OCI-LY1 (cell line): ENCODE data around the gene SMPD3.

Experiments
- H2AFZ ChIP-seq: fragments of 200-600 bp; sonication (generic), shearing (Covaris generic); 2 replicates; pipeline ENCODE4 v1.6.0; 2014; ENCODE audit warnings: antibody characterized with exemption, mild to moderate bottlenecking, low read length
- H3F3A ChIP-seq: fragments of 200-600 bp; sonication (generic), shearing (Covaris generic); 2 replicates; pipeline ENCODE4 v1.6.0; 2014; ENCODE audit warnings: mild to moderate bottlenecking, antibody characterized with exemption, low read length, moderate library complexity; ENCODE audit not compliant: insufficient read depth
- H3K27ac ChIP-seq: fragments of 200-600 bp; sonication (generic); 2 replicates; pipeline ENCODE4 v1.5.1; 2014; ENCODE audit warnings: low read length, mixed run types, mild to moderate bottlenecking, low read depth; ENCODE audit not compliant: poor library complexity, severe bottlenecking
- H3K27me3 ChIP-seq: fragments of 200-600 bp; sonication (generic); 2 replicates; pipeline ENCODE4 v1.6.0; 2014; ENCODE audit warnings: antibody characterized with exemption, mild to moderate bottlenecking, low read length, moderate library complexity; ENCODE audit not compliant: insufficient read depth
- H3K36me3 ChIP-seq: fragments of 200-600 bp; sonication (generic); 2 replicates; pipeline ENCODE4 v1.6.1; 2014; ENCODE audit warnings: mild to moderate bottlenecking, antibody characterized with exemption, low read length, moderate library complexity, mixed read lengths; ENCODE audit not compliant: insufficient read depth
- H3K4me1 ChIP-seq: fragments of 200-600 bp; sonication (generic); 2 replicates; pipeline ENCODE4 v1.5.1; 2014; ENCODE audit warnings: mild to moderate bottlenecking, low read length, moderate library complexity; ENCODE audit not compliant: insufficient read depth, severe bottlenecking
- H3K4me2 ChIP-seq: fragments of 200-600 bp; sonication (generic), shearing (Covaris generic); 2 replicates; pipeline ENCODE4 v1.6.1; 2014; ENCODE audit warnings: low read length
- H3K4me3 ChIP-seq: fragments of 200-600 bp; sonication (generic); 2 replicates; pipeline ENCODE4 v1.5.1; 2014; ENCODE audit warnings: low read length, low read depth, mild to moderate bottlenecking, mixed read lengths; ENCODE audit not compliant: poor library complexity, severe bottlenecking
- H3K79me2 ChIP-seq: fragments of 200-600 bp; shearing (Covaris generic); 2 replicates; pipeline ENCODE4 v1.6.1; 2016; ENCODE audit warnings: mixed run types, low read length, mixed read lengths; ENCODE audit not compliant: insufficient read depth
- H3K9ac ChIP-seq: fragments of 200-600 bp; sonication (generic), shearing (Covaris generic); 2 replicates; pipeline ENCODE4 v1.6.1; 2014; ENCODE audit warnings: mild to moderate bottlenecking, low read length, mixed read lengths
- H3K9me2 ChIP-seq: fragments of 200-600 bp; sonication (generic), shearing (Covaris generic); 2 replicates; pipeline ENCODE4 v1.6.1; 2014; ENCODE audit warnings: low read depth, mild to moderate bottlenecking, low read length, mixed read lengths
- H3K9me3 ChIP-seq: fragments of 200-600 bp; shearing (Covaris generic); 2 replicates; pipeline ENCODE4 v1.6.1; 2014; ENCODE audit warnings: low read length, mixed read lengths
- H4K20me1 ChIP-seq: fragments of 200-600 bp; sonication (generic), shearing (Covaris generic); 2 replicates; pipeline ENCODE4 v1.6.0; 2016; ENCODE audit warnings: mild to moderate bottlenecking, low read length; ENCODE audit not compliant: insufficient read depth
- CTCF ChIP-seq: fragments of 200-600 bp; sonication (generic), shearing (Covaris generic); IDR thresholded peaks from 2 replicates; pipeline ENCODE4 v1.5.1; 2017; ENCODE audit warnings: mild to moderate bottlenecking, antibody characterized with exemption, low read length, moderate library complexity, mixed read lengths
- EZH2 ChIP-seq: fragments of 200-600 bp; sonication (generic), shearing (Covaris generic); IDR thresholded peaks from 2 replicates; pipeline ENCODE4 v1.8.0; 2017; ENCODE audit warnings: borderline replicate concordance, mixed run types, mild to moderate bottlenecking, antibody characterized with exemption, low read length, moderate library complexity, mixed read lengths

The SMPD3 gene

GRCh38 chr16:68432701-68433100, 15.6 kb downstream of the SMPD3 start:
- Histone ChIP-seq H3K4me2 (no peak overlapping the region), H3K9me3 (peaks cover 8% of the 10 kb centered on the region; the same call in 1 of the 2 replicates), H3K27me3 (no peaks in the 10 kb centered on the region; the same call in 1 of the 2 replicates), H3K79me2 (no peaks in the 10 kb centered on the region), H2AFZ (no peak overlapping the region), H3K4me3 (no peak overlapping the region), H3K9me2 (no peaks in the 10 kb centered on the region), H4K20me1 (no peaks in the 10 kb centered on the region), H3K36me3 (no peaks in the 10 kb centered on the region; the same call in 1 of the 2 replicates), H3K27ac (no peak overlapping the region), H3K4me1 (no peaks in the 10 kb centered on the region), H3F3A (no peaks in the 10 kb centered on the region), H3K9ac (no peak overlapping the region)
- TF ChIP-seq EZH2, result no peak

- H3K9me3 ChIP-seq, result no peaks in the 10 kb centered on the region
- H3F3A ChIP-seq, result no peaks in the 10 kb centered on the region
- H4K20me1 ChIP-seq, result no peaks in the 10 kb centered on the region
- no peak overlapping the region for H2AFZ ChIP-seq
- H3K4me1 ChIP-seq, result no peaks in the 10 kb centered on the region
- no peaks in the 10 kb centered on the region for H3K79me2 ChIP-seq
- H3K4me2 ChIP-seq, result no peak overlapping the region
- H3K9me2 ChIP-seq, result no peaks in the 10 kb centered on the region
- H3K9ac ChIP-seq, result no peak overlapping the region
- no peak for TF ChIP-seq CTCF
- no peak for TF ChIP-seq EZH2
- H3K27me3 ChIP-seq, result no peaks in the 10 kb centered on the region
- no peaks in the 10 kb centered on the region for H3K36me3 ChIP-seq
- H3K27ac ChIP-seq, result no peak overlapping the region
- no peak overlapping the region for H3K4me3 ChIP-seq
Observed at GRCh38 chr16:68429076-68429854, 19.0 kb downstream of the SMPD3 start.

GRCh38 chr16:68427649-68428303, 20.5 kb downstream of the SMPD3 start:
- Histone ChIP-seq H3K27me3 (no peaks in the 10 kb centered on the region), H3F3A (no peaks in the 10 kb centered on the region), H3K36me3 (no peaks in the 10 kb centered on the region; the same call in 1 of the 2 replicates), H3K9ac (no peak overlapping the region), H3K4me2 (no peak overlapping the region), H3K9me2 (no peaks in the 10 kb centered on the region), H4K20me1 (no peaks in the 10 kb centered on the region), H3K4me1 (no peaks in the 10 kb centered on the region), H3K27ac (no peak overlapping the region), H3K9me3 (no peaks in the 10 kb centered on the region), H3K4me3 (no peak overlapping the region), H3K79me2 (no peaks in the 10 kb centered on the region), H2AFZ (no peak overlapping the region)
- no peak for TF ChIP-seq EZH2
- TF ChIP-seq CTCF, result no peak
